H9 (cell line): ENCODE results near the gene SP8. TPM values are rescaled to one million over a fixed set of nuclear protein-coding genes. Genes with fewer than 3 reads are reported as not detected.

Experiments
- DNase-seq: peaks from one replicate; pipeline ENCODE4 v3.0.0-alpha.2; 2017
- H2AFZ ChIP-seq: one replicate; pipeline ENCODE4 v1.6.1; 2013; ENCODE audit warnings: mild to moderate bottlenecking, low read length, control low read depth, moderate library complexity
- H2AK5ac ChIP-seq: 2 replicates; pipeline ENCODE4 v1.6.1; 2013; ENCODE audit warnings: low read length, control low read depth, mixed read lengths; ENCODE audit not compliant: insufficient read length
- H2BK120ac ChIP-seq: one replicate; pipeline ENCODE4 v1.6.1; 2013; ENCODE audit warnings: low read depth, mild to moderate bottlenecking, low read length, control low read depth, inconsistent platforms; ENCODE audit not compliant: poor library complexity, severe bottlenecking
- H2BK12ac ChIP-seq: 2 replicates; pipeline ENCODE4 v1.6.1; 2013; ENCODE audit warnings: low read length, control low read depth, mixed read lengths, low read depth; ENCODE audit not compliant: insufficient read length
- H2BK15ac ChIP-seq: 2 replicates; pipeline ENCODE4 v1.6.1; 2013; ENCODE audit warnings: low read depth, low read length, control low read depth
- H2BK20ac ChIP-seq: one replicate; pipeline ENCODE4 v1.6.1; 2013; ENCODE audit warnings: low read depth, mild to moderate bottlenecking, low read length, control low read depth, inconsistent platforms; ENCODE audit not compliant: poor library complexity, severe bottlenecking
- H2BK5ac ChIP-seq: 2 replicates; pipeline ENCODE4 v1.6.1; 2013; ENCODE audit warnings: low read length, control low read depth, mixed read lengths; ENCODE audit not compliant: insufficient read length
- H3K14ac ChIP-seq: 2 replicates; pipeline ENCODE4 v1.6.1; 2013; ENCODE audit warnings: low read length, control low read depth; ENCODE audit not compliant: insufficient read depth
- H3K18ac ChIP-seq: 2 replicates; pipeline ENCODE4 v1.6.1; 2013; ENCODE audit warnings: low read depth, mild to moderate bottlenecking, mixed read lengths, low read length, control low read depth; ENCODE audit not compliant: insufficient read length
- H3K23ac ChIP-seq: 2 replicates; pipeline ENCODE4 v1.6.1; 2013; ENCODE audit warnings: low read length, control low read depth, mixed read lengths, low read depth; ENCODE audit not compliant: insufficient read length
- H3K23me2 ChIP-seq: 2 replicates; pipeline ENCODE4 v1.6.1; 2013; ENCODE audit warnings: low read depth, mild to moderate bottlenecking, mixed read lengths, low read length, control low read depth; ENCODE audit not compliant: insufficient read length, poor library complexity, severe bottlenecking
- H3K27ac ChIP-seq: 2 replicates; pipeline ENCODE4 v1.5.1; 2013; ENCODE audit warnings: low read length, control low read depth, mixed read lengths, low read depth; ENCODE audit not compliant: insufficient read length
- H3K27me3 ChIP-seq: 2 replicates; pipeline ENCODE4 v1.6.1; 2013; ENCODE audit warnings: low read length, control low read depth, inconsistent platforms; ENCODE audit not compliant: insufficient read depth
- H3K4ac ChIP-seq: 2 replicates; pipeline ENCODE4 v1.6.1; 2013; ENCODE audit warnings: low read depth, mild to moderate bottlenecking, control low read depth, inconsistent platforms, low read length, moderate library complexity
- H3K4me1 ChIP-seq: 2 replicates; pipeline ENCODE4 v1.6.1; 2013; ENCODE audit warnings: low read length, control low read depth, inconsistent platforms; ENCODE audit not compliant: insufficient read depth
- H3K4me2 ChIP-seq: 2 replicates; pipeline ENCODE4 v1.6.1; 2013; ENCODE audit warnings: low read length, control low read depth, mixed read lengths; ENCODE audit not compliant: insufficient read length, insufficient read depth
- H3K56ac ChIP-seq: 2 replicates; pipeline ENCODE4 v1.6.1; 2013; ENCODE audit warnings: low read depth, mild to moderate bottlenecking, mixed read lengths, low read length, control low read depth; ENCODE audit not compliant: insufficient read length
- H3K79me1 ChIP-seq: 2 replicates; pipeline ENCODE4 v1.6.1; 2013; ENCODE audit warnings: low read depth, mild to moderate bottlenecking, moderate library complexity, low read length, control low read depth, inconsistent platforms; ENCODE audit not compliant: insufficient read depth, poor library complexity, severe bottlenecking
- H3K79me2 ChIP-seq: 2 replicates; pipeline ENCODE4 v1.6.1; 2013; ENCODE audit warnings: low read length, control low read depth, inconsistent platforms; ENCODE audit not compliant: insufficient read depth
- H3K9ac ChIP-seq: 2 replicates; pipeline ENCODE4 v1.6.1; 2013; ENCODE audit warnings: low read length, control low read depth, mixed read lengths; ENCODE audit not compliant: insufficient read length; ENCODE audit errors: extremely low read depth
- H3K9me3 ChIP-seq: one replicate; pipeline ENCODE4 v1.6.1; 2013; ENCODE audit warnings: low read depth, low read length, inconsistent platforms; ENCODE audit not compliant: control insufficient read depth
- H3T11ph ChIP-seq: one replicate; pipeline ENCODE4 v1.6.1; 2013; ENCODE audit warnings: mild to moderate bottlenecking, low read length, control low read depth, inconsistent platforms
- H4K20me1 ChIP-seq: one replicate; pipeline ENCODE4 v1.6.1; 2013; ENCODE audit not compliant: control insufficient read depth, insufficient read length, insufficient read depth
- H4K5ac ChIP-seq: 2 replicates; pipeline ENCODE4 v1.6.1; 2013; ENCODE audit warnings: low read depth, mild to moderate bottlenecking, mixed read lengths, low read length, control low read depth; ENCODE audit not compliant: insufficient read length
- H4K8ac ChIP-seq: replicated peaks from 2 replicates; pipeline ENCODE4 v1.6.1; 2013; ENCODE audit warnings: low read length, control low read depth, mixed read lengths, low read depth; ENCODE audit not compliant: insufficient read length
- H4K91ac ChIP-seq: 2 replicates; pipeline ENCODE4 v1.6.1; 2013; ENCODE audit warnings: low read depth, mild to moderate bottlenecking, moderate library complexity, mixed read lengths, low read length, control low read depth; ENCODE audit not compliant: insufficient read length
- H3K27ac Mint-ChIP-seq, 3 experiments: 2 replicates in 2 of 3; 3 replicates in 1 of 3; pipeline ENCODE4 v1.8.0; 2020 to 2021; ENCODE audit warnings: mixed read lengths in 3 of 3, mild to moderate bottlenecking in 1 of 3, moderate library complexity in 1 of 3
- H3K27me3 Mint-ChIP-seq: 2 replicates; pipeline ENCODE4 v1.8.0; 2021; ENCODE audit warnings: low read depth, mild to moderate bottlenecking, moderate library complexity, mixed read lengths
- H3K36me3 Mint-ChIP-seq, 3 experiments: 2 replicates in 2 of 3; 3 replicates in 1 of 3; pipeline ENCODE4 v1.8.0; 2020 to 2021; ENCODE audit warnings: low read depth in 3 of 3, mixed read lengths in 3 of 3; ENCODE audit not compliant: insufficient read depth in 1 of 3
- H3K4me1 Mint-ChIP-seq, 2 experiments: 2 replicates each; pipeline ENCODE4 v1.8.0; 2020; ENCODE audit warnings: mixed read lengths in 2 of 2
- H3K4me3 Mint-ChIP-seq, 2 experiments: 2 replicates in 1 of 2; 3 replicates in 1 of 2; pipeline ENCODE4 v1.8.0; 2020 to 2021; ENCODE audit warnings: mild to moderate bottlenecking in 2 of 2, mixed read lengths in 2 of 2, moderate library complexity in 1 of 2
- H3K9me3 Mint-ChIP-seq, 2 experiments: 2 replicates in 1 of 2; 3 replicates in 1 of 2; pipeline ENCODE4 v1.8.0; 2020; ENCODE audit warnings: mild to moderate bottlenecking in 2 of 2, mixed read lengths in 2 of 2, moderate library complexity in 1 of 2
- CTCF ChIP-seq: fragments of 200-600 bp; sonication (generic); conservative IDR thresholded peaks from 3 replicates; pipeline ENCODE4 v1.8.0; 2021; ENCODE audit warnings: antibody characterized with exemption, mild to moderate bottlenecking
- WGBS: extraction: QIAGEN DNeasy Blood & Tissue Kit; methylation state at CpG from one replicate; pipeline ENCODE4 v1.1.7; 2013; ENCODE audit warnings: missing lambda C conversion rate, low lambda C conversion rate, mixed read lengths; ENCODE audit not compliant: insufficient read length; ENCODE audit errors: extremely low coverage; 5-methylcytosine and 5-hydroxymethylcytosine counted together
- total RNA-seq: library from RNA; stranded (reverse); gene quantifications from 2 replicates; pipeline ENCODE4 v1.2.1, GENCODE V29; 2021

The SP8 gene
- total RNA-seq, 1 experiment from 2014 or later: 3.5 TPM

- Histone ChIP-seq H3K79me1 (no peaks in the 10 kb centered on the region), H3K9me3 (no peaks in the 10 kb centered on the region), H2AFZ (no peak overlapping the region), H4K8ac (no peak overlapping the region), H2BK12ac (no peak overlapping the region), H3K4ac (no peak overlapping the region), H4K91ac (no peak overlapping the region), H3K4me1 (no peaks in the 10 kb centered on the region), H3T11ph (no peak overlapping the region), H2BK20ac (no peak overlapping the region), H4K5ac (no peak overlapping the region), H3K14ac (no peak overlapping the region), H3K23me2 (no peaks in the 10 kb centered on the region), H3K56ac (no peak overlapping the region), H2BK15ac (no peak overlapping the region), H3K27me3 (no peaks in the 10 kb centered on the region), H4K20me1 (no peaks in the 10 kb centered on the region), H3K23ac (no peak overlapping the region), H2AK5ac (no peak overlapping the region), H3K9ac (no peak overlapping the region), H3K18ac (no peak overlapping the region), H2BK5ac (no peak overlapping the region), H3K4me2 (no peak overlapping the region), H3K79me2 (no peaks in the 10 kb centered on the region), H2BK120ac (no peak overlapping the region), H3K27ac (no peak overlapping the region)
- peaks cover 6 to 10% of the 10 kb centered on the region in 2 experiments; a peak in 3 of 5 replicates for H3K9me3 Mint-ChIP-seq
- WGBS: no CpG with 5 or more reads among the region's 3 CpGs
- H3K27ac Mint-ChIP-seq: no peak overlapping the region
- no peak for DNase-seq
- peaks cover 3 to 6% (median 4%) of the 10 kb centered on the region in 3 experiments; a peak in 4 of 7 replicates for H3K36me3 Mint-ChIP-seq
- TF ChIP-seq CTCF: no peak
- peaks cover 24 to 28% of the 10 kb centered on the region in 2 experiments for H3K4me1 Mint-ChIP-seq
- H3K4me3 Mint-ChIP-seq: no peak overlapping the region
- no peaks in the 10 kb centered on the region for H3K27me3 Mint-ChIP-seq
Measured at GRCh38 chr7:20804345-20804744, 17.7 kb upstream of the SP8 start.
